PFSK-1 (cell line): ENCODE measurements around the gene SOX5.

Experiments used
- POLR2AphosphoS5 ChIP-seq: IDR thresholded peaks from 2 replicates; pipeline ENCODE4 v1.6.1; 2012; ENCODE audit warnings: low read depth, mild to moderate bottlenecking, control low read depth, low read length, moderate library complexity
- SIN3A ChIP-seq: IDR thresholded peaks from 2 replicates; pipeline ENCODE4 v1.6.1; 2012; ENCODE audit warnings: mild to moderate bottlenecking, low read length, moderate library complexity, borderline replicate concordance; ENCODE audit not compliant: insufficient read depth

DNA sequence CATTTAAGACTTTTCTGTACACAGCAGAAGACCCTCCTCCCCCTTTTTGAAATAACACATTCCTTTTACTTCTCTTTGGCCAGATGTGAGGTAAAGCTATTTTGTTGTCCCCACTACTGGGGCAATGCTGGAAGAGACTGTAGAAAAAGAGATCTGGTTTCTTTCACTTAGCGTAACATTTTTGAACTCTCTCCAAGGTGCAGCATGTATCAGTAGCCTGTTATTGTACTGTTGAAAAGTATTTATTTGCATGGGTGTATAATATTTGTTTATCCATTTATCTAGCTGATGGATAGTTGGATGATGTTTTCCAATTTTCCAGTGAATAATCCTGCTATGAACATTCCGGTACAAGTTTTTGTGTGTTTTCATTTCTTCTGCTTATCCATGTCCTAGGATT is 335.2 kb downstream of the SOX5 start:
- no peak for TF ChIP-seq POLR2AphosphoS5
- TF ChIP-seq SIN3A = no peak
